Prostate gland (tissue), 2 donors: ENCODE results near the gene IL20. TPM values are rescaled to one million over a fixed set of nuclear protein-coding genes. Genes with fewer than 3 reads are reported as not detected.

ENCODE experiments used
- DNase-seq: peaks from one replicate; pipeline ENCODE4 v3.0.0-alpha.2; 2019; ENCODE audit warnings: low spot score
- H3K27ac ChIP-seq, 2 donors: fragments of 200-600 bp; sonication (generic); 2 replicates each; pipeline ENCODE4 v1.5.1; 2017 to 2019
- H3K27me3 ChIP-seq: fragments of 200-600 bp; sonication (generic); replicated peaks from 2 replicates; pipeline ENCODE4 v1.5.1; 2019; ENCODE audit not compliant: insufficient read depth
- H3K36me3 ChIP-seq, 2 donors: fragments of 200-600 bp; sonication (generic); 1 replicate in 1 of 2; 2 replicates in 1 of 2; pipeline versions ENCODE4 v1.5.1 to v1.8.1; 2017 to 2019
- H3K4me1 ChIP-seq: fragments of 200-600 bp; sonication (generic); replicated peaks from 2 replicates; pipeline ENCODE4 v1.5.1; 2019
- H3K4me3 ChIP-seq, 2 donors: fragments of 200-600 bp; sonication (generic); 2 replicates each; pipeline ENCODE4 v1.5.1; 2017 to 2019
- H3K9me3 ChIP-seq: fragments of 200-600 bp; sonication (generic); 2 replicates; pipeline ENCODE4 v1.5.1; 2017
- CTCF ChIP-seq, 4 experiments: fragments of 200-600 bp in 2 of 4; fragments of 450-650 bp in 2 of 4; sonication (generic) in 2 of 4; IDR thresholded peaks; 1 replicate in 3 of 4; 2 replicates in 1 of 4; pipeline ENCODE4 v1.5.1; 2016 to 2019; ENCODE audit warnings: antibody characterized with exemption in 4 of 4, mild to moderate bottlenecking in 2 of 4, moderate library complexity in 2 of 4
- POLR2A ChIP-seq: fragments of 450-650 bp; IDR thresholded peaks from one replicate; pipeline ENCODE4 v1.6.1; 2016; ENCODE audit warnings: antibody characterized with exemption, mild to moderate bottlenecking
- POLR2AphosphoS5 ChIP-seq: sonication (generic); formaldehyde crosslinking; IDR thresholded peaks from one replicate; pipeline ENCODE4 v1.6.1; 2017; ENCODE audit warnings: antibody characterized with exemption
- WGBS: methylation state at CpG from one replicate; pipeline ENCODE4 v1.1.5; 2018; 5-methylcytosine and 5-hydroxymethylcytosine counted together
- intact Hi-C: fragments of 100-400 bp; cut with DNase I; formaldehyde crosslinking; loops from one replicate; pipeline ENCODE4 v1.14.2; 2022
- total RNA-seq, 2 donors: library from RNA; depleted of rRNA; stranded (reverse); fragments of >200 nt; gene quantifications; one replicate each; pipeline ENCODE4 v1.1.0, GENCODE V29; 2016

The IL20 gene
- total RNA-seq, 2 donors from 2014 or later = not detected

GRCh38 chr1:206839857-206840256 lies 25.6 kb upstream of the IL20 start:
- H3K4me1 ChIP-seq = no peaks in the 10 kb centered on the region
- no peak for DNase-seq
- H3K36me3 ChIP-seq = no peaks in the 10 kb centered on the region
- no peaks in the 10 kb centered on the region for H3K27me3 ChIP-seq
- H3K27ac ChIP-seq = no peak overlapping the region
- no peak overlapping the region for H3K4me3 ChIP-seq
- no peaks in the 10 kb centered on the region for H3K9me3 ChIP-seq
- 86% methylated on average over 7 of the region's 7 CpGs for WGBS
- intact Hi-C loops = no loop called here
- TF ChIP-seq POLR2A (no peak), POLR2AphosphoS5 (no peak), CTCF (IDR thresholded peaks at IDR 0.05) (no peak)

- no peak overlapping the region for H3K27ac ChIP-seq
- WGBS = 88% methylated on average over 7 of the region's 7 CpGs
- H3K4me1 ChIP-seq = no peaks in the 10 kb centered on the region
These were observed 23.7 kb upstream of the IL20 start for GRCh38 chr1:206841609-206842323.

GRCh38 chr1:206842854-206843253 lies 22.6 kb upstream of the IL20 start:
- Histone ChIP-seq H3K9me3 (no peaks in the 10 kb centered on the region), H3K4me1 (no peaks in the 10 kb centered on the region), H3K4me3 (no peak overlapping the region), H3K27me3 (no peaks in the 10 kb centered on the region), H3K36me3 (no peaks in the 10 kb centered on the region), H3K27ac (no peak overlapping the region)
- intact Hi-C loops = no loop called here
- TF ChIP-seq POLR2A = no peak
- TF ChIP-seq POLR2AphosphoS5 = no peak
- no peak for TF ChIP-seq CTCF (IDR thresholded peaks at IDR 0.05)
- no peak for DNase-seq

More at GRCh38 chr1:206841609-206842323, 23.7 kb upstream of the IL20 start:
- TF ChIP-seq CTCF (IDR thresholded peaks at IDR 0.05) = no peak
- no peak for TF ChIP-seq POLR2AphosphoS5
- no peak for TF ChIP-seq POLR2A
- H3K27me3 ChIP-seq = no peaks in the 10 kb centered on the region
- no peaks in the 10 kb centered on the region for H3K36me3 ChIP-seq
- DNase-seq = no peak
- no peak overlapping the region for H3K4me3 ChIP-seq
- intact Hi-C loops = no loop called here
- H3K9me3 ChIP-seq = no peaks in the 10 kb centered on the region

GRCh38 chr1:206843626-206844025 lies 21.8 kb upstream of the IL20 start:
- no peak for DNase-seq
- no peak for TF ChIP-seq CTCF (IDR thresholded peaks at IDR 0.05)
- no peak for TF ChIP-seq POLR2A
- TF ChIP-seq POLR2AphosphoS5 = no peak
- no peak overlapping the region for H3K4me3 ChIP-seq
- intact Hi-C loops = no loop called here
- no peaks in the 10 kb centered on the region for H3K27me3 ChIP-seq
- no peaks in the 10 kb centered on the region for H3K9me3 ChIP-seq
- H3K4me1 ChIP-seq = no peaks in the 10 kb centered on the region
- WGBS = 71% methylated on average over 4 of the region's 4 CpGs
- H3K36me3 ChIP-seq = no peaks in the 10 kb centered on the region
- H3K27ac ChIP-seq = no peak overlapping the region

GRCh38 chr1:206846487-206846886 lies 18.9 kb upstream of the IL20 start:
- Histone ChIP-seq H3K27me3 (no peaks in the 10 kb centered on the region), H3K4me1 (no peaks in the 10 kb centered on the region), H3K9me3 (no peaks in the 10 kb centered on the region), H3K36me3 (no peaks in the 10 kb centered on the region), H3K4me3 (no peak overlapping the region), H3K27ac (no peak overlapping the region)
- intact Hi-C loops = no loop called here
- no peak for TF ChIP-seq POLR2AphosphoS5
- no peak for TF ChIP-seq POLR2A
- no peak for TF ChIP-seq CTCF (IDR thresholded peaks at IDR 0.05)
- no peak for DNase-seq
